HepG2 (cell line): ENCODE measurements around the gene SLC2A10. TPM values are rescaled to one million over a fixed set of nuclear protein-coding genes. Genes with fewer than 3 reads are reported as not detected.

Experiments
- ATAC-seq: fragments of 200-7000 bp; cut with Tn5 transposase; 3 replicates; pipeline ENCODE4 v1.9.1; 2020; ENCODE audit warnings: mild to moderate bottlenecking, moderate library complexity
- BruUV-seq: library from RNA; stranded (reverse); fragments of 400-500 nt; replicated peaks from 2 replicates; lab custom pipeline; 2021; lab: Mats Ljungman, UMichigan
- CTCF ChIA-PET: fragments of 300-600 bp; formaldehyde crosslinking; extraction: SDS; loops from one replicate; lab custom pipeline; 2021; ENCODE audit warnings: low total read pairs, inconsistent platforms, low intra/inter-chr PET ratio; lab: Yijun Ruan, JAX
- POLR2A ChIA-PET: fragments of 350-600 bp; sonication (Branson Sonifier 250); formaldehyde crosslinking; loops from one replicate; lab custom pipeline; 2020; ENCODE audit warnings: antibody characterized with exemption, inconsistent platforms; lab: Yijun Ruan, JAX
- DNase-seq: peaks from one replicate; pipeline ENCODE4 v3.0.0-alpha.2; 2015; ENCODE audit warnings: low spot score
- FAIRE-seq: peaks from 3 replicates; lab custom pipeline; 2011; peaks lifted over from hg19 to GRCh38; lab: Jason Lieb, UNC
- H2AFZ ChIP-seq: one replicate; pipeline ENCODE4 v1.6.1; 2011; ENCODE audit warnings: low read length, inconsistent platforms
- H3K27ac ChIP-seq: fragments of 300-600 bp; 3 replicates; pipeline ENCODE4 v1.8.0; 2011; ENCODE audit warnings: mixed run types, mild to moderate bottlenecking, mixed read lengths, low read length, inconsistent platforms; ENCODE audit not compliant: insufficient read depth; ENCODE audit errors: extremely low read length
- H3K27me3 ChIP-seq, 2 experiments: fragments of 200-600 bp in 1 of 2; 2 replicates in 1 of 2; 3 replicates in 1 of 2; pipeline versions ENCODE4 v1.6.0 to v1.8.0; 2011; ENCODE audit warnings: low read length in 2 of 2, mild to moderate bottlenecking in 2 of 2, moderate library complexity in 2 of 2, inconsistent platforms in 1 of 2; ENCODE audit not compliant: insufficient read depth in 2 of 2, control insufficient read depth in 1 of 2
- H3K36me3 ChIP-seq, 2 experiments: fragments of 200-600 bp in 1 of 2; replicated peaks in 1 of 2; 2 replicates in 1 of 2; 3 replicates in 1 of 2; pipeline versions ENCODE4 v1.5.1 to v1.8.0; 2011; ENCODE audit warnings: low read length in 2 of 2, inconsistent platforms in 1 of 2; ENCODE audit not compliant: insufficient read depth in 2 of 2, control insufficient read depth in 1 of 2
- H3K4me1 ChIP-seq: 2 replicates; pipeline ENCODE4 v1.5.1; 2012; ENCODE audit warnings: low read length, inconsistent platforms; ENCODE audit not compliant: insufficient read depth
- H3K4me2 ChIP-seq: 2 replicates; pipeline ENCODE4 v1.6.0; 2011; ENCODE audit warnings: low read depth, low read length, inconsistent platforms
- H3K4me3 ChIP-seq, 3 experiments: fragments of 200-600 bp in 1 of 3; sonication (generic), shearing (Covaris generic) in 1 of 3; replicated peaks in 1 of 3; 2 replicates each; pipeline ENCODE4 v1.5.1; 2011 to 2016; ENCODE audit warnings: low read length in 3 of 3, inconsistent platforms in 2 of 3, low read depth in 2 of 3, mild to moderate bottlenecking in 2 of 3, control low read depth in 1 of 3, mixed read lengths in 1 of 3; ENCODE audit not compliant: insufficient read depth in 1 of 3
- H3K79me2 ChIP-seq: one replicate; pipeline ENCODE4 v1.6.1; 2011; ENCODE audit warnings: low read length, inconsistent platforms; ENCODE audit not compliant: insufficient read depth
- H3K9ac ChIP-seq: 2 replicates; pipeline ENCODE4 v1.6.0; 2011; ENCODE audit warnings: mild to moderate bottlenecking, low read depth, low read length, inconsistent platforms; ENCODE audit not compliant: insufficient read depth
- H3K9me3 ChIP-seq: 2 replicates; pipeline ENCODE4 v1.5.1; 2012; ENCODE audit warnings: mild to moderate bottlenecking, low read length
- H4K20me1 ChIP-seq: 2 replicates; pipeline ENCODE4 v1.6.0; 2011; ENCODE audit warnings: inconsistent platforms, mild to moderate bottlenecking, low read length, moderate library complexity; ENCODE audit not compliant: insufficient read depth
- CREB1 ChIP-seq, 2 experiments: fragments of 450-650 bp in 1 of 2; IDR thresholded peaks; 2 replicates each; pipeline ENCODE4 v1.6.1; 2016 to 2017; ENCODE audit warnings: control low read depth in 1 of 2, mild to moderate bottlenecking in 1 of 2, missing compliant biosample characterization in 1 of 2, missing genetic modification characterization in 1 of 2
- FOSL2 ChIP-seq: sonication (generic); formaldehyde crosslinking; IDR thresholded peaks from 2 replicates; pipeline ENCODE4 v1.4.0; 2020; ENCODE audit warnings: missing genetic modification reagents
- KAT7 ChIP-seq: IDR thresholded peaks from 2 replicates; pipeline ENCODE4 v1.6.1; 2018; ENCODE audit warnings: borderline replicate concordance, missing compliant biosample characterization
- KLF16 ChIP-seq, 2 experiments: sonication (generic) in 1 of 2; formaldehyde crosslinking in 1 of 2; IDR thresholded peaks; 2 replicates each; pipeline versions ENCODE4 v1.6.1 to v1.8.0; 2016 to 2023; ENCODE audit warnings: missing genetic modification reagents in 2 of 2, missing compliant biosample characterization in 1 of 2
- RBAK ChIP-seq: sonication (generic); formaldehyde crosslinking; IDR thresholded peaks from 2 replicates; pipeline ENCODE4 v1.5.1; 2020; ENCODE audit warnings: mild to moderate bottlenecking, missing genetic modification reagents
- SMYD3 ChIP-seq: sonication (generic); formaldehyde crosslinking; IDR thresholded peaks from 2 replicates; pipeline ENCODE4 v1.8.1; 2023; ENCODE audit warnings: mild to moderate bottlenecking, missing genetic modification reagents
- WGBS: methylation state at CpG from one replicate; pipeline ENCODE4 v1.1.6; 2017; ENCODE audit warnings: low lambda C conversion rate; 5-methylcytosine and 5-hydroxymethylcytosine counted together
- in situ Hi-C: cut with HindIII; loops from 2 replicates; pipeline ENCODE4 v1.10.0; 2017; ENCODE audit warnings: low pct_unique_long_range_greater_than_20kb; ENCODE audit not compliant: extremely low pct_ligation_motif_present
- intact Hi-C: fragments of 100-400 bp; cut with micrococcal nuclease; formaldehyde crosslinking; loops from one replicate; pipeline ENCODE4 v1.10.0; 2022; ENCODE audit not compliant: unreplicated experiment
- polyA plus RNA-seq, 8 experiments: library from polyadenylated mRNA; depleted of rRNA in 3 of 8; stranded (reverse) in 7 of 8; unstranded in 1 of 8; fragments of >200 nt; fragmentation: Illumina TruSeq in 4 of 8; extraction: Trizol in 4 of 8; gene quantifications; 2 replicates each; pipeline versions ENCODE4 v1.2.1 to v1.2.3, GENCODE V29; 2011 to 2016; ENCODE audit warnings: low read depth in 4 of 8, missing spikeins in 1 of 8, mixed read lengths in 1 of 8; ENCODE audit not compliant: insufficient read depth in 1 of 8
- total RNA-seq, 5 experiments: library from RNA; depleted of rRNA; stranded (reverse); fragments of >200 nt; fragmentation: Illumina TruSeq; extraction: Trizol; gene quantifications; 2 replicates each; pipeline ENCODE4 v1.2.3, GENCODE V29; 2016; ENCODE audit warnings: low read depth in 1 of 5
- TF ChIP-seq, protein P1 (sequence below): sonication (generic); formaldehyde crosslinking; IDR thresholded peaks from 2 replicates; pipeline ENCODE4 v1.5.1; 2020; ENCODE audit warnings: mild to moderate bottlenecking, missing genetic modification reagents, borderline replicate concordance
- TF ChIP-seq, protein P2 (sequence below): IDR thresholded peaks from 2 replicates; pipeline ENCODE4 v1.6.1; 2018; ENCODE audit warnings: missing genetic modification reagents
- TF ChIP-seq, protein P3 (sequence below): IDR thresholded peaks from 2 replicates; pipeline ENCODE4 v1.6.1; 2016

Gene SLC2A10
- total and polyA plus RNA-seq, 2 of the 13 experiments (the other 11 are each of a cell fraction or from before 2014, with no cell fraction given): 16.0 to 18.4 TPM

DNA sequence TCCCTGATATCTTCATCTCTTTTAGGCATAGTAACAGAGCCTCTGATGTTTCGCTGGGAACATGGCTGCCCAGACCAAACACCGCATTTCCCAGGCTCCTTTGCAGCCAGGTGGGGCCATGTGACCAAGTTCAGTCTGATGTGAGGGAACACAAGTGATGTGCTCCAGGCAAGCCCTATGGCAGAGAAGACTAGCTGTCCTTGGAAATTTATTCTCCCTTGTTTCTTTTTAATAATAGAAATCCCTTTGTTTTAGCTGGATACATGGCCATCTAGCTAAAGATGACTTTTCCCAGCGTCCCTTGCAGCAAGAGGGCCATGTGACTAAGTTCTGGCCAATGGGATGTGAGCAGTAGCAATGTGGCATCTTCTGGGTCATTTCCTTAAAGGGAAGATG, 30.8 kb downstream of the SLC2A10 start (continued):
- TF ChIP-seq, protein P1, sequence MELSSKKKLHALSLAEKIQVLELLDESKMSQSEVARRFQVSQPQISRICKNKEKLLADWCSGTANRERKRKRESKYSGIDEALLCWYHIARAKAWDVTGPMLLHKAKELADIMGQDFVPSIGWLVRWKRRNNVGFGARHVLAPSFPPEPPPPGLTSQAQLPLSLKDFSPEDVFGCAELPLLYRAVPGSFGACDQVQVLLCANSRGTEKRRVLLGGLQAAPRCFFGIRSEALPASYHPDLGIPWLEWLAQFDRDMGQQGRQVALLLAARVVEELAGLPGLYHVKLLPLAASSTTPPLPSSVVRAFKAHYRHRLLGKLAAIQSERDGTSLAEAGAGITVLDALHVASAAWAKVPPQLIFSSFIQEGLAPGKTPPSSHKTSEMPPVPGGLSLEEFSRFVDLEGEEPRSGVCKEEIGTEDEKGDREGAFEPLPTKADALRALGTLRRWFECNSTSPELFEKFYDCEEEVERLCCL: no peak
- TF ChIP-seq SMYD3 (CRISPR knock-in tag) (no peak), KAT7 (no peak), KLF16 (CRISPR knock-in tag; IDR thresholded peaks at IDR 0.05) (no peak), FOSL2 (CRISPR knock-in tag) (no peak)

DNA sequence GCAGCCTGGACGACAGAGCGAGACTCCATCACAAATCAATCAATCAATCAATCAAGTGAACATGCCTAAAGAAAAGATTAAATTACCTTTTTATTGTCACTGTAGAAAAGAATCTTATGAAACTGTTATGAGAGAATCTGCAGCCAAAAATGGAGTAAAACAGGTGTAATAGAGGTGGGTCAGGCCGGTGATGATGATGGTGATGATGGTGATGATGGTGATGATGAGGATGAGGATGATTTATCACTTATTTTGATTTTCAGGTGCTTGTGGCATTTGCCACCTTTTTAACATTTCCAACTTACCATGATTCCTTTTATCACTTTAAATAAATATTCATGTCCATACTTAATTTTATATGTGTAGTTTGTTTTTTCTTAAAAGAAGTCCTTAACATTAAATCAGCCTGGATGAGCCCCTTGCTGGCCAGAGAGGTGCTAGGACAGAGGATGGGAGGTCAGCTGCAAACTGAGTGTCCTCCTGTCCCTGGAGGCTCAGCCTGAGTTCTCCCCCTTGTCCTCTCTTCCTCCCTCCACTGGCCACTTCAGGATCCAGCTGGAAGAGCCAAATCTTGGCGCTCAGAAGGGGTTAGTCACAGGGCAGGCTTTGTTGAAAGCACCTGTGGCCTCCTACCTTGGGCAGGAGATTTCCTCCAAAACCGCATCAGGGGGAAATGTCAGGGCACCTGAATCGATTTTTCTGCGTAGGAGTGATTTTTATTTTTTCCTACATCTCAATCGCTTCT, 32.6 kb downstream of the SLC2A10 start:
- DNase-seq (no peak), ATAC-seq (no peak), FAIRE-seq (no peak)
- in situ Hi-C loops: no loop called here
- Histone ChIP-seq H4K20me1 (no peaks in the 10 kb centered on the region), H3K4me1 (no peaks in the 10 kb centered on the region), H3K27me3 (peaks cover 7 to 49% of the 10 kb centered on the region in 2 experiments; a peak in 4 of 5 replicates), H3K9me3 (no peaks in the 10 kb centered on the region), H3K27ac (no peak overlapping the region), H3K4me3 (no peak overlapping the region), H2AFZ (no peak overlapping the region), H3K36me3 (no peaks in the 10 kb centered on the region), H3K9ac (no peak overlapping the region), H3K4me2 (no peak overlapping the region), H3K79me2 (no peaks in the 10 kb centered on the region)
- CTCF ChIA-PET: no interaction called here
- BruUV-seq: no TSS peak
- TF ChIP-seq, protein P2, sequence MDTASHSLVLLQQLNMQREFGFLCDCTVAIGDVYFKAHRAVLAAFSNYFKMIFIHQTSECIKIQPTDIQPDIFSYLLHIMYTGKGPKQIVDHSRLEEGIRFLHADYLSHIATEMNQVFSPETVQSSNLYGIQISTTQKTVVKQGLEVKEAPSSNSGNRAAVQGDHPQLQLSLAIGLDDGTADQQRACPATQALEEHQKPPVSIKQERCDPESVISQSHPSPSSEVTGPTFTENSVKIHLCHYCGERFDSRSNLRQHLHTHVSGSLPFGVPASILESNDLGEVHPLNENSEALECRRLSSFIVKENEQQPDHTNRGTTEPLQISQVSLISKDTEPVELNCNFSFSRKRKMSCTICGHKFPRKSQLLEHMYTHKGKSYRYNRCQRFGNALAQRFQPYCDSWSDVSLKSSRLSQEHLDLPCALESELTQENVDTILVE (CRISPR knock-in tag): no peak
- TF ChIP-seq CREB1 (IDR thresholded peaks at IDR 0.05) (peak; percentile 65), CREB1 (CRISPR knock-in tag; IDR thresholded peaks at IDR 0.05) (no peak), RBAK (CRISPR knock-in tag) (no peak)
- TF ChIP-seq, protein P3, sequence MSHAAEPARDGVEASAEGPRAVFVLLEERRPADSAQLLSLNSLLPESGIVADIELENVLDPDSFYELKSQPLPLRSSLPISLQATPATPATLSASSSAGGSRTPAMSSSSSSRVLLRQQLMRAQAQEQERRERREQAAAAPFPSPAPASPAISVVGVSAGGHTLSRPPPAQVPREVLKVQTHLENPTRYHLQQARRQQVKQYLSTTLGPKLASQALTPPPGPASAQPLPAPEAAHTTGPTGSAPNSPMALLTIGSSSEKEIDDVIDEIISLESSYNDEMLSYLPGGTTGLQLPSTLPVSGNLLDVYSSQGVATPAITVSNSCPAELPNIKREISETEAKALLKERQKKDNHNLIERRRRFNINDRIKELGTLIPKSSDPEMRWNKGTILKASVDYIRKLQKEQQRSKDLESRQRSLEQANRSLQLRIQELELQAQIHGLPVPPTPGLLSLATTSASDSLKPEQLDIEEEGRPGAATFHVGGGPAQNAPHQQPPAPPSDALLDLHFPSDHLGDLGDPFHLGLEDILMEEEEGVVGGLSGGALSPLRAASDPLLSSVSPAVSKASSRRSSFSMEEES (CRISPR knock-in tag): no peak
- POLR2A ChIA-PET: no interaction called here
- intact Hi-C loops: no loop called here
- WGBS: 19% methylated on average over 8 of the region's 8 CpGs
